Measurements from ENCODE around the gene PFN1.

DNA sequence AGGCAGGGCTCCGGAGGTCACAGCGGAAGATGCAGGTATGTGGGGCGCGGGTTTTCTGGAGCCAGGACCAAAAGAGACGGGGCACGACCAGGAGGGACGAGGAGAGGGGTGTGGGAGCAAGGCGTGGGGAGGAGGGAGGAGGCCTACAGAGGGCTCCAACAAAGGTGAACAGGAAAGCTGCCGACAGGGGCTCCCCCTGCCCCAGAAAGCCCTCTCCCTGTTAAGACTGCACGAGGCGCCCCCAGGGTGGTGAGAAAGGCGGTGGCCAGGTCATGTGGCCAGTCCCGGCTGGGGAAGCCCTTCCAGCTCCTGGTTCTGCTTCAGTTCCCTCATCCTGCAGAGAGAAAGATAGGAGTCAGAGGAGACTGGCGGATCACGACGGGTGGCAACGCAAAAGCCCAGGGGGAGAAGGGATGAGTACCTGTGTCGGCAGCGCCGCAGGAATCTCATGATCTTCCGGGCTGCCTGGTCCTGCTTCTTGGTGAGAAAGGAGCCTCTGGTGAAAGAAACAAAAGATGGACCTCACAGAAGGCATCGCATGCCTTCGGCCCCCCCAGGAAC is 20.2 kb upstream of the PFN1 start:
- TF ChIP-seq, protein P1, sequence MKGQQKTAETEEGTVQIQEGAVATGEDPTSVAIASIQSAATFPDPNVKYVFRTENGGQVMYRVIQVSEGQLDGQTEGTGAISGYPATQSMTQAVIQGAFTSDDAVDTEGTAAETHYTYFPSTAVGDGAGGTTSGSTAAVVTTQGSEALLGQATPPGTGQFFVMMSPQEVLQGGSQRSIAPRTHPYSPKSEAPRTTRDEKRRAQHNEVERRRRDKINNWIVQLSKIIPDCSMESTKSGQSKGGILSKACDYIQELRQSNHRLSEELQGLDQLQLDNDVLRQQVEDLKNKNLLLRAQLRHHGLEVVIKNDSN (IDR thresholded peaks at IDR 0.05), result peak; percentile 72
- TF ChIP-seq ZBTB7A (IDR thresholded peaks at IDR 0.05; ENCODE audit: low read depth) (no peak), EP300 (IDR thresholded peaks at IDR 0.05; ENCODE audit: borderline replicate concordance) (no peak), YY1 (IDR thresholded peaks at IDR 0.05; ENCODE audit: low read depth) (no peak), CREB1 (IDR thresholded peaks at IDR 0.05; ENCODE audit: low read depth) (no peak)
- TF ChIP-seq, protein P2, sequence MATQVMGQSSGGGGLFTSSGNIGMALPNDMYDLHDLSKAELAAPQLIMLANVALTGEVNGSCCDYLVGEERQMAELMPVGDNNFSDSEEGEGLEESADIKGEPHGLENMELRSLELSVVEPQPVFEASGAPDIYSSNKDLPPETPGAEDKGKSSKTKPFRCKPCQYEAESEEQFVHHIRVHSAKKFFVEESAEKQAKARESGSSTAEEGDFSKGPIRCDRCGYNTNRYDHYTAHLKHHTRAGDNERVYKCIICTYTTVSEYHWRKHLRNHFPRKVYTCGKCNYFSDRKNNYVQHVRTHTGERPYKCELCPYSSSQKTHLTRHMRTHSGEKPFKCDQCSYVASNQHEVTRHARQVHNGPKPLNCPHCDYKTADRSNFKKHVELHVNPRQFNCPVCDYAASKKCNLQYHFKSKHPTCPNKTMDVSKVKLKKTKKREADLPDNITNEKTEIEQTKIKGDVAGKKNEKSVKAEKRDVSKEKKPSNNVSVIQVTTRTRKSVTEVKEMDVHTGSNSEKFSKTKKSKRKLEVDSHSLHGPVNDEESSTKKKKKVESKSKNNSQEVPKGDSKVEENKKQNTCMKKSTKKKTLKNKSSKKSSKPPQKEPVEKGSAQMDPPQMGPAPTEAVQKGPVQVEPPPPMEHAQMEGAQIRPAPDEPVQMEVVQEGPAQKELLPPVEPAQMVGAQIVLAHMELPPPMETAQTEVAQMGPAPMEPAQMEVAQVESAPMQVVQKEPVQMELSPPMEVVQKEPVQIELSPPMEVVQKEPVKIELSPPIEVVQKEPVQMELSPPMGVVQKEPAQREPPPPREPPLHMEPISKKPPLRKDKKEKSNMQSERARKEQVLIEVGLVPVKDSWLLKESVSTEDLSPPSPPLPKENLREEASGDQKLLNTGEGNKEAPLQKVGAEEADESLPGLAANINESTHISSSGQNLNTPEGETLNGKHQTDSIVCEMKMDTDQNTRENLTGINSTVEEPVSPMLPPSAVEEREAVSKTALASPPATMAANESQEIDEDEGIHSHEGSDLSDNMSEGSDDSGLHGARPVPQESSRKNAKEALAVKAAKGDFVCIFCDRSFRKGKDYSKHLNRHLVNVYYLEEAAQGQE (IDR thresholded peaks at IDR 0.05; ENCODE audit: low read depth), result no peak

Data from Ishikawa (cell line).